Testis (tissue), 2 donors: ENCODE measurements around the gene NTF3.

ENCODE experiments used
- CTCF ChIP-seq, 3 experiments: fragments of 450-650 bp in 2 of 3; fragments of 200-600 bp in 1 of 3; sonication (generic) in 1 of 3; IDR thresholded peaks; one replicate each; pipeline ENCODE4 v1.5.1; 2016 to 2019; ENCODE audit warnings: antibody characterized with exemption in 3 of 3, mild to moderate bottlenecking in 2 of 3, moderate library complexity in 1 of 3
- POLR2A ChIP-seq: fragments of 450-650 bp; IDR thresholded peaks from one replicate; pipeline ENCODE4 v1.6.1; 2017; ENCODE audit warnings: antibody characterized with exemption, mild to moderate bottlenecking, moderate library complexity

GRCh38 chr12:5525783-5526367 is 94.0 kb downstream of the NTF3 start:
- TF ChIP-seq POLR2A (no peak), CTCF (IDR thresholded peaks at IDR 0.05) (no peak)
